GM19099 (cell line): Measurements from ENCODE around the gene DSE.

Experiments used
- POLR2A ChIP-seq: IDR thresholded peaks from 3 replicates; pipeline ENCODE4 v1.6.1; 2011; ENCODE audit warnings: low read depth; ENCODE audit not compliant: insufficient read length; ENCODE audit errors: extremely low read depth

DSE gene

GRCh38 chr6:116413357-116413756, 42.6 kb downstream of the DSE start:
- TF ChIP-seq POLR2A, result no peak

GRCh38 chr6:116417661-116418060, 46.9 kb downstream of the DSE start:
- TF ChIP-seq POLR2A, result no peak

- TF ChIP-seq POLR2A, result no peak
These were observed 48.5 kb downstream of the DSE start for GRCh38 chr6:116419069-116419786.

GRCh38 chr6:116420341-116420740, 49.6 kb downstream of the DSE start:
- TF ChIP-seq POLR2A, result no peak

GRCh38 chr6:116422238-116422637, 51.5 kb downstream of the DSE start:
- TF ChIP-seq POLR2A, result no peak

DNA sequence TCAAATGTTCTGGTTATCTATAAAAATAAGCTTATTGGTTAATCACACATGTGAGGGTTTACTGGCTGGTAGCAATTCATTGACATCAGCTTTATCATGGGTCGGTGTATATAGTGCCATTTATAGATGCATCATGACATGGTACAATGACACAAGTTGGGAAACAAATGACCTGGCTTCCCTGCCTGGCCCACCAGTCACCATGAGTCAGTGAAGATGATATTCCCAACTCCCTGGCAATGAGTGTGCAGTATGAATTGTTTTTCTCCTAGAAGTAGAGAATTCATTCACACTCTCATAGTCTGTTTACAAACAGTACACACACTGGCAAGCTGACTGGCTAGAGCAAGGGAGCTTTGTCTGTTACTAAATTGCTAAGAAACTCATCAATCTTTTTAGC, 53.3 kb downstream of the DSE start:
- TF ChIP-seq POLR2A, result no peak

- TF ChIP-seq POLR2A, result no peak
These were observed 55.8 kb downstream of the DSE start for GRCh38 chr6:116426551-116426950.

DNA sequence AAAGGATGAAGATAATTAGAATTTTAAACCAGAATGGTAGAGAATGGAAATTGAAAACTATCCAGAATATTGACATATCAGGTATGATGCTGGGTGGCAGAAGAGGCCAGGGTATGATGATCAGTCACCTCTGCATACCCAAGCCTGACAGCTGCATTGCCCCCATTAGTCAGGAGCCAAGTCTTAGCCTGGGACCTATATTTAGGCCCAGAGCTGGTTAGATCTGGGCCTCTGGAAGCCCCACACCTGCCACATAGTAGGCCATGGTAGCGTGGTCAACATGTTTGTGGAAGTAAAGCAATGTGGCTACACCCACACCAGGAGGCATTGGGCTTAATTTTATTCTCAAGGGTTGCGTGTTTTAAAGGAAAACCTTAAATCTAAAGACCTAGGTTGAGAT, 58.4 kb downstream of the DSE start:
- TF ChIP-seq POLR2A, result no peak

- no peak for TF ChIP-seq POLR2A
These were observed 60.1 kb downstream of the DSE start for GRCh38 chr6:116430860-116431259.

- no peak for TF ChIP-seq POLR2A
These were observed 61.3 kb downstream of the DSE start for GRCh38 chr6:116431964-116432595.

- TF ChIP-seq POLR2A, result no peak
These were observed 62.5 kb downstream of the DSE start for GRCh38 chr6:116433206-116433712.

GRCh38 chr6:116434056-116434725, 63.4 kb downstream of the DSE start:
- no peak for TF ChIP-seq POLR2A

DNA sequence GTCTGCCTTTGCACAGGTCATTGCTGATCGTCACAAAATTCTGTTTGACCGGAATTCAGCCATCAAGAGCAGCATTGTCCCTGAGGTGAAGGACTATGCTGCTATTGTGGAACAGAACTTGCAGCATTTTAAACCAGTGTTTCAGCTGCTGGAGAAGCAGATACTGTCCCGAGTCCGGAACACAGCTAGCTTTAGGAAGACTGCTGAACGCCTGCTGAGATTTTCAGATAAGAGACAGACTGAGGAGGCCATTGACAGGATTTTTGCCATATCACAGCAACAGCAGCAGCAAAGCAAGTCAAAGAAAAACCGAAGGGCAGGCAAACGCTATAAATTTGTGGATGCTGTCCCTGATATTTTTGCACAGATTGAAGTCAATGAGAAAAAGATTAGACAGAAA, 65.8 kb downstream of the DSE start:
- TF ChIP-seq POLR2A, result no peak

DNA sequence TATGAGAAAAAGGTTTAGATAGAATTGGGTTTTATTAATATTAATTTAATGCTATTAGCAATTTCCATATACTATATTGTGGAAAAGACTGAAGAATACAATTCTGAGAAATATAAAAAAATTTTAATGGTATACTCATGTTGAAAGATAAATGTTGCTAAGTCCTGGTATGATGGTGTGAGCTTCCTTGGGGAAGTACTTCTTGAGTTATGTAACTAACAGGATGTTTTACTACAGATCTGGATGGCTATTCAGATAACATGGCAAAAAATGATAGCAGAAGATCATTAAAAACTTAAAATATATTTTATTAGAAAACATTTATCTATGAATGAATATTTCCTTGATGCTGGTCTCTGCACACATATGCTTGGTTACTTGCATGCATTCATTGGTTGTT, 66.9 kb downstream of the DSE start:
- TF ChIP-seq POLR2A, result no peak

DNA sequence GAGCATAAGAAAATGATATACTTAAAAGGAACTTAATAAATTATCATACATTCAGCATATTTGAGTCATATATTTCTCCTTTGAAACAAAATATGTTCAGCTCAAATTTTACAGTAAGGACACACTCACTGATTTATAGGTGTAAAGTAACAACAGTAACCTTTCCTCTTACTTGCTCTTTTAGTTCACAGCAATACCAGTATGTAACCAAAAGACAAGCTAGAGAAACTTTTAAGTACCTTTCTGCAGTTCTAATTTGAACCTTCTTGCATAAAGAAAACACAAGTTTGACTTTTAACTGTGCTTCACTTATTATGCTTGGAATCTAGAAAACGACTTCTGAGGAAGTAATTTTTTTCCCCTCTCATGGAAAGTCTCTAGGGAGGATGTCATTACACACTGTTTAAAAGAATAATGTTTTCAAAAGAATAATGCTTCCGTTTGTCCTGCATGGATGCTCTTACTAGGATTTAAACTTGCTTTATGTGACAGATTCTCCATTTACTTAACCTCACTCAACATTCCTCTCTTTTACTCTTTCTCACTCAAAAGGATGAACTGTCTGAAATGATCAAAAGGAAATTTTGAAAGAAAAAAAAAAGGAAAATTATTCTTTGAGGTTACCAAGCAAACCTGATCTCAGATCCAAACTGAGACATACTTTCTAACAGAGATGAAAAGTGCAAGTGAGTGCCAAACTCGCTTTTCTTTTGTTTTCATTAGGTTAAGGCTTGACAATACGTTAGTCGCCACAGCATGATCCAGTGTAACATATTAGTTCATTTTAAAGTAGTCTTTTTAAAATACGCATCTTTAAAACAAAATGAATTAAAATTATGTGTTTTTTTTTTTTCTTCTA, 68.1 kb downstream of the DSE start:
- no peak for TF ChIP-seq POLR2A
